Peyer's patch (tissue), 4 donors: Measurements from ENCODE around the gene UGT1A8. TPM values are rescaled to one million over a fixed set of nuclear protein-coding genes. Genes with fewer than 3 reads are reported as not detected.
"Not testable (repeated sequence)": the region's sequence is repeated elsewhere in the genome, so short reads cannot be mapped to it uniquely, and the experiment has no call there.

Source experiments
- DNase-seq, 3 donors: peaks; one replicate each; pipeline ENCODE4 v3.0.0-alpha.2; 2017 to 2019
- H3K27ac ChIP-seq, 4 donors: fragments of 200-600 bp; sonication (generic); one replicate each; pipeline ENCODE4 v1.5.1; 2016 to 2019
- H3K27me3 ChIP-seq, 2 donors: fragments of 200-600 bp; sonication (generic); one replicate each; pipeline ENCODE4 v1.5.1; 2019
- H3K36me3 ChIP-seq, 3 donors: fragments of 200-600 bp; sonication (generic); one replicate each; pipeline ENCODE4 v1.5.1; 2016 to 2019
- H3K4me1 ChIP-seq, 4 donors: fragments of 200-600 bp; sonication (generic); one replicate each; pipeline ENCODE4 v1.5.1; 2016 to 2019
- H3K4me3 ChIP-seq, 4 donors: fragments of 200-600 bp; sonication (generic); 1 replicate in 3 of 4; 2 replicates in 1 of 4; pipeline ENCODE4 v1.5.1; 2016 to 2019; ENCODE audit warnings: mild to moderate bottlenecking in 1 of 4
- H3K9me3 ChIP-seq, 4 donors: fragments of 200-600 bp; sonication (generic); one replicate each; pipeline ENCODE4 v1.5.1; 2016 to 2019; ENCODE audit warnings: mild to moderate bottlenecking in 1 of 4
- POLR2A ChIP-seq, 2 donors: fragments of 450-650 bp; IDR thresholded peaks; one replicate each; pipeline ENCODE4 v1.5.1; 2017; ENCODE audit warnings: antibody characterized with exemption in 2 of 2, mild to moderate bottlenecking in 2 of 2, moderate library complexity in 2 of 2
- total RNA-seq, 4 donors: library from RNA; depleted of rRNA; stranded (reverse); fragments of >200 nt; gene quantifications; one replicate each; pipeline ENCODE4 v1.1.0, GENCODE V29; 2016
- TF ChIP-seq, protein P1 (sequence below), 6 experiments: fragments of 450-650 bp in 4 of 6; fragments of 200-600 bp in 2 of 6; sonication (generic) in 1 of 6; IDR thresholded peaks; one replicate each; pipeline ENCODE4 v1.5.1; 2017 to 2019; ENCODE audit warnings: antibody characterized with exemption in 6 of 6, mild to moderate bottlenecking in 3 of 6, moderate library complexity in 1 of 6

The UGT1A8 gene
- total RNA-seq, 4 donors from 2014 or later = 2.5 to 19.6 (median 10.5) TPM

DNA sequence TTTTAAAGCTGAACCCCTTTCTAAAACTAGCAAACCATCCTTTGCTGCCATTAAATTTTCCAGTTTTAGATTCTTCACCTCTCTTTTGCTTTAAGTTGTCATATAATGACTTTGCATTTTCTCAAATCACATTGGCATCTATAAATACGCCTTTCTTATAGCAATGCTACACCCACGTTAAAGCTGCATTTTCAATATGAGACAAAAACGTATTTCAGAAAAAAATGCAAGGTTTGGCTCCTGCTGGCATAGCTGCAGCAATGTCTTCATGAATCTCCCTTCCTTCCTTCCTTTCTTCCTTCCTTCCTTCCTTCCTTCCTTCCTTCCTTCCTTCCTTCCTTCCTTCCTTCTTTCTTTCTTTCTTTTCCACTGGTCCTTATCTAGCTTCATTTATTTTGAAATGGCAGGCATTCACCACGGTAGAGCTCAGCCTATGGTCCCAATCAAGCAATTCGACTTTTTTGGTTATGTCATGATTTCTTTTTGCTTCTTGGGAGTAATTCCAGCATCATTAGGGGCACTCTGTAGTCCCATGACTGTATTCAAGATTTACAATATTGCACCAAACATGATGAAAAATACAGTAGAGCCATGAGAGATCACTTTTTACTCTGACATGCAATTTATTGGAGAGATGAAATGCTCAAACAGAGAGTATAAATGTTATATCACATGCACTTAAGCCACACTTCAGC, 10.0 kb downstream of the UGT1A8 start:
- Histone ChIP-seq H3K9me3 (no peaks in the 10 kb centered on the region), H3K4me1 (no peaks in the 10 kb centered on the region), H3K36me3 (no peaks in the 10 kb centered on the region), H3K27me3 (no peaks in the 10 kb centered on the region), H3K27ac (no peak overlapping the region), H3K4me3 (no peak overlapping the region)
- TF ChIP-seq POLR2A (IDR thresholded peaks at IDR 0.05) = no peak
- TF ChIP-seq, protein P1, sequence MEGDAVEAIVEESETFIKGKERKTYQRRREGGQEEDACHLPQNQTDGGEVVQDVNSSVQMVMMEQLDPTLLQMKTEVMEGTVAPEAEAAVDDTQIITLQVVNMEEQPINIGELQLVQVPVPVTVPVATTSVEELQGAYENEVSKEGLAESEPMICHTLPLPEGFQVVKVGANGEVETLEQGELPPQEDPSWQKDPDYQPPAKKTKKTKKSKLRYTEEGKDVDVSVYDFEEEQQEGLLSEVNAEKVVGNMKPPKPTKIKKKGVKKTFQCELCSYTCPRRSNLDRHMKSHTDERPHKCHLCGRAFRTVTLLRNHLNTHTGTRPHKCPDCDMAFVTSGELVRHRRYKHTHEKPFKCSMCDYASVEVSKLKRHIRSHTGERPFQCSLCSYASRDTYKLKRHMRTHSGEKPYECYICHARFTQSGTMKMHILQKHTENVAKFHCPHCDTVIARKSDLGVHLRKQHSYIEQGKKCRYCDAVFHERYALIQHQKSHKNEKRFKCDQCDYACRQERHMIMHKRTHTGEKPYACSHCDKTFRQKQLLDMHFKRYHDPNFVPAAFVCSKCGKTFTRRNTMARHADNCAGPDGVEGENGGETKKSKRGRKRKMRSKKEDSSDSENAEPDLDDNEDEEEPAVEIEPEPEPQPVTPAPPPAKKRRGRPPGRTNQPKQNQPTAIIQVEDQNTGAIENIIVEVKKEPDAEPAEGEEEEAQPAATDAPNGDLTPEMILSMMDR (IDR thresholded peaks at IDR 0.05) = no peak
- DNase-seq = no peak

DNA sequence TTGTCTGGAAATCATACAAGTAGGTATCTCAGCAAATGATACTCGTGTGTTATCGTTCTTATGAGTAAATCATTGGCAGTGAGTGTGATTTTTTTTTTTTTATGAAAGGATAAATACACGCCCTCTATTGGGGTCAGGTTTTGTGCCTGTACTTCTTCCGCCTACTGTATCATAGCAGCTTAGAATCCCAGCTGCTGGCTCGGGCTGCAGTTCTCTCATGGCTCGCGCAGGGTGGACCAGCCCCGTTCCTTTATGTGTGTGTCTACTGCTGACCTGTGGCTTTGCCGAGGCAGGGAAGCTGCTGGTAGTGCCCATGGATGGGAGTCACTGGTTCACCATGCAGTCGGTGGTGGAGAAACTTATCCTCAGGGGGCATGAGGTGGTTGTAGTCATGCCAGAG, 18.9 kb downstream of the UGT1A8 start, which contains the start of gene UGT1A10:
TSS of gene UGT1A10 (plus strand) at position 143 of the 400 bp plus-strand sequence. CDS start at position 218, 75 bp downstream.
- Histone ChIP-seq H3K27ac (peak within 1 kb of the TSS in 3 of 4 donors; percentile 29 to 76 (median 74)), H3K4me1 (peaks cover 0 to 13% (median 0%) of the 10 kb centered on the region in 4 donors), H3K4me3 (peak within 1 kb of the TSS in 3 of 4 donors; percentile 9 to 49 (median 46))
- not testable (repeated sequence) for H3K36me3 ChIP-seq, H3K9me3 ChIP-seq, H3K27me3 ChIP-seq
- DNase-seq = peak in 2 of 3 donors; percentile 69 to 81
- TF ChIP-seq, protein P1 (IDR thresholded peaks at IDR 0.05) = peak in 1 of 6 experiments; percentile 2
- peak; percentile 70 to 83 for TF ChIP-seq POLR2A (IDR thresholded peaks at IDR 0.05)

DNA sequence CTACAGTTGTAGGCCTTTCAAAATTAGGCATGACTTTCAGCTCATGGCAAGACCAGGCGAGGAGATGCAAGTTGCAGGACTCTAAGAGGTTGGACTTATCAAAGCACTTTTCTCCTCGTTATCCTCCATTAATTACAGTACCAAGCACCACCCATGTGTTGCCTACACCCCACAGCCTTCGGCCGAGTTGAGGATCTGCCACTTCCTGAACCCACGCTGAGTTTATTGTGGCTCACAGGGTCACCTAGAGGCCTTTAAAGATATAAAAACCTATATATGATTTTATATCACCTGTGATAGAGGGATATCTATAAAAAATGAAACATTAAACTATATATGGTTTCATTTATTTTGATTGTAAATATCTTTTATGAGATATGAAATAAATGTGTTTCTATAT, 21.4 kb downstream of the UGT1A8 start:
- Histone ChIP-seq H3K27ac (peak overlapping the region in 1 of 4 donors; percentile 55), H3K9me3 (no peaks in the 10 kb centered on the region), H3K36me3 (no peaks in the 10 kb centered on the region), H3K4me1 (peaks cover 0 to 13% (median 0%) of the 10 kb centered on the region in 4 donors), H3K4me3 (peak overlapping the region in 3 of 4 donors; percentile 7 to 46 (median 42)), H3K27me3 (no peaks in the 10 kb centered on the region)
- peak in 2 of 3 donors; percentile 57 to 71 for DNase-seq
- TF ChIP-seq, protein P1 (IDR thresholded peaks at IDR 0.05) = peak in 2 of 6 experiments; percentile 38 to 39
- TF ChIP-seq POLR2A (IDR thresholded peaks at IDR 0.05) = no peak

DNA sequence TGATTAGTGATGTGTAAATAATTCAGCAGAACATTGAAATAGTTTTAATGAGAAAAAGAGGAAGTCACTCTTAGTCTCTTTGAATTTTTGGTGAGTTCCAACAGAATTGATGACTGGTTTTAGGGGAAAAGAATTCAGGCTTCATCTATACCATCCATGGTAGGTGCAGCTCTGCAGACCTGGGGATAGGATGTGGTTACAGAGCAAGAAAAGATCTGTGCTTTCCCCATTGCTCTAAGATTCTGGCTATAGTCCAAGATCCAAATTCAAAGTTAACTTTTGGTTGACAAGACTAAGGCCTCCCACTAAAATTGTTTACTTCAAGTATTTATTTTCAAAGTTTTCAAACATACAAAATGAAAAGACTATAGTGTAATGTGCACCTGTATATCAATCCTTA, 22.4 kb downstream of the UGT1A8 start:
- H3K36me3 ChIP-seq = no peaks in the 10 kb centered on the region
- H3K4me3 ChIP-seq = peak overlapping the region in 1 of 4 donors; percentile 46
- H3K27ac ChIP-seq = no peak overlapping the region
- H3K27me3 ChIP-seq = no peaks in the 10 kb centered on the region
- TF ChIP-seq, protein P1 (IDR thresholded peaks at IDR 0.05) = no peak
- TF ChIP-seq POLR2A (IDR thresholded peaks at IDR 0.05) = no peak
- peaks cover 0 to 13% (median 0%) of the 10 kb centered on the region in 4 donors for H3K4me1 ChIP-seq
- DNase-seq = no peak
- no peaks in the 10 kb centered on the region for H3K9me3 ChIP-seq

DNA sequence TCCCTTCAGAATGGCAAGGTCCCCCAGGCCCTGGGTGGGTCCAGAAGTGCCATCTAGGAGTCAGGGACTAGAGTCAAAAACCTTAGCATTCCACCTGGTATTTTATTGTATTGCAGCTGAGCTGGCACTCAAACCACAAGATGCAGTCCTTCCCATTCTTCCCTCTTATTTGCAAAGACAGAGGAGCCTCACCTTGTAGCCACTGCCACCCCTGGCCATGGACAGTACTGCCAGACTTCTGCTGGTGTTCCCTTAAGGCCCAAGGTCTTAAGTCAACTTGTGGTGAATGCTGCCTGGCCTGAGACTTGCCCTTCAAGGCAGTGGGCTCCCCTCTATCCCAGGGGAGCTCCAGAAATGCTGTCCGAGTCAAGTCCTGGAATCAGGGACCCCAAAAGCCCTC, 25.7 kb downstream of the UGT1A8 start:
- no peaks in the 10 kb centered on the region for H3K27me3 ChIP-seq
- H3K4me3 ChIP-seq = no peak overlapping the region
- no peaks in the 10 kb centered on the region for H3K36me3 ChIP-seq
- peak in 2 of 3 donors; percentile 51 for DNase-seq
- H3K4me1 ChIP-seq = peaks cover 0 to 6% (median 0%) of the 10 kb centered on the region in 4 donors
- H3K9me3 ChIP-seq = peaks cover 0 to 11% (median 0%) of the 10 kb centered on the region in 4 donors
- no peak overlapping the region for H3K27ac ChIP-seq
- TF ChIP-seq POLR2A (IDR thresholded peaks at IDR 0.05) = no peak
- TF ChIP-seq, protein P1 (IDR thresholded peaks at IDR 0.05) = peak in 3 of 6 experiments; percentile 29 to 51 (median 42)

DNA sequence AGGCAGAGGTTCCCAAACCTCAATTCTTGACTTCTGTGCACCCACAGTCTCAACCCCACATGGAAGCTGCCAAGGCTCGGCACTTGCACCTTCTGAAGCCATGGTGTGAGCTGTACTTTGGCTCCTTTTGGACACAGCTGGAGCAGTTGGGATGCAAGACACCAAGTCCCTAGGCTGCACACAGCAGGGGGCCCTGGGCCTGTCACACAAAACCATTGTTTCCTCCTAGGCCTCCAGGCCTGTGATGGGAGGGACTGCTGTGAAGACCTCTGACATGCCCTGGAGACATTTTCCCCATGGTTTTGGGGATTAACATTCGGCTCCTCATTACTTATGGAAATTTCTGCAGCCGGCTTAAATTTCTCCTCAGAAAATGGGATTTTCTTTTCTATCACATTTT, 28.6 kb downstream of the UGT1A8 start:
- not testable (repeated sequence) for H3K36me3 ChIP-seq, H3K27ac ChIP-seq, DNase-seq, H3K4me1 ChIP-seq, H3K27me3 ChIP-seq, H3K4me3 ChIP-seq
- H3K9me3 ChIP-seq = peaks cover 0 to 11% (median 0%) of the 10 kb centered on the region in 4 donors
